Measurements from ENCODE around the gene MAPT. TPM values are rescaled to one million over a fixed set of nuclear protein-coding genes. Genes with fewer than 3 reads are reported as not detected.

MAPT gene
- total RNA-seq, 1 experiment from 2014 or later: 37.5 TPM

DNA sequence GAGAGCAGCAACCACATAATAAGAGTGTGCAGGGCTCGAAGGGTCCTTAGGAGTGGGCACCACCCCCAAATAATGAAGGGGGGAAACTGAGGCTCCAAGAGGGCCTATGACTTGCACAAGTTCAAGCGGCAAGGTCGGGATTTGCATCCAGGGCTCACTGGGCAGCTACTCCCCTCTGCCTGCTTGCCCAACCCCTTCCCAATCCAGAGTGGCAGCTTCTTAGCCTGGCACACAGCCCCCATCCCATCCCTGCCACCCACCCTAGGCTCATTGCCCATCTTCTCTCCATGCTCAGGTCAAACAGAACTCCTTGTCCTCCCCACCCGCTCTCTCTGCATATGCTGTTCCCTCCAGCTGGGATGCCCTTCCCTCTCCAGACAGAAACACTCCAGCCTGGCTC, 47.3 kb upstream of the MAPT start (continued):
- no peak for TF ChIP-seq REST (IDR thresholded peaks at IDR 0.05; ENCODE audit: low read depth)

GRCh38 chr17:45847747-45848146, 46.6 kb upstream of the MAPT start:
- H3K27me3 ChIP-seq (ENCODE audit: insufficient read depth, low read length): no peaks in the 10 kb centered on the region
- RAD21 ChIA-PET (ENCODE audit: low non-redundant PET in 1 of 2, low total read pairs in 2 of 2, uncharacterized antibody in 2 of 2, unreplicated experiment in 2 of 2): no interaction called here
- no peak overlapping the region for H2AFZ ChIP-seq (ENCODE audit: low read depth, low read length, poor library complexity, severe bottlenecking)
- no peak for DNase-seq (ENCODE audit: low read depth, low spot score)
- intact Hi-C loops (cut with micrococcal nuclease): no loop called here
- no TSS peak for BruUV-seq (replicated peaks)
- TF ChIP-seq ZNF274 (IDR thresholded peaks at IDR 0.05; ENCODE audit: low read depth, low read length) (no peak), JUND (IDR thresholded peaks at IDR 0.05) (no peak), MAX (IDR thresholded peaks at IDR 0.05) (no peak), YY1 (IDR thresholded peaks at IDR 0.05; ENCODE audit: extremely low read depth, insufficient replicate concordance, low read depth, low read length) (no peak), EGR1 (IDR thresholded peaks at IDR 0.05; ENCODE audit: low read depth) (no peak), CEBPB (IDR thresholded peaks at IDR 0.05; ENCODE audit: low read depth) (no peak)
- no peak overlapping the region for H3K4me3 ChIP-seq (replicated peaks in 1 of 2; ENCODE audit: low read depth in 1 of 2, low read length in 2 of 2)
- H3K9me2 ChIP-seq (ENCODE audit: insufficient read depth): no peaks in the 10 kb centered on the region
- CTCF ChIA-PET: no interaction called here
- H3K9me3 ChIP-seq (ENCODE audit: control insufficient read depth in 1 of 2, insufficient read depth in 1 of 2, low read depth in 1 of 2, low read length in 2 of 2): no peaks in the 10 kb centered on the region
- peaks cover 0 to 6% of the 10 kb centered on the region in 2 experiments; a peak in 2 of 4 replicates for H3K4me1 ChIP-seq (ENCODE audit: control insufficient read depth in 1 of 2, insufficient read depth in 2 of 2, low read length in 2 of 2)
- H3K9ac ChIP-seq (ENCODE audit: low read length): no peak overlapping the region
- no peak overlapping the region for H3K27ac ChIP-seq (ENCODE audit: low read depth, low read length)
- no peaks in the 10 kb centered on the region for H4K20me1 ChIP-seq (ENCODE audit: insufficient read depth)
- H3K79me2 ChIP-seq (ENCODE audit: insufficient read depth, low read length): no peaks in the 10 kb centered on the region
- H3K4me2 ChIP-seq (ENCODE audit: low read length): no peak overlapping the region
- ATAC-seq: no peak
- POLR2A ChIA-PET: no interaction called here
- H3K36me3 ChIP-seq (ENCODE audit: control insufficient read depth in 1 of 2, insufficient read depth in 2 of 2, low read length in 2 of 2): no peaks in the 10 kb centered on the region

All from HCT116 (cell line).